MM.1S (cell line): ENCODE data around the gene TKFC.

Source experiments
- DNase-seq: peaks from one replicate; pipeline ENCODE4 v3.0.0-alpha.2; 2015
- H2AFZ ChIP-seq: fragments of 300-600 bp; sonication (generic); 2 replicates; pipeline ENCODE4 v1.6.0; 2016; ENCODE audit warnings: antibody characterized with exemption, low read length
- H3F3A ChIP-seq: fragments of 300-600 bp; sonication (generic); 2 replicates; pipeline ENCODE4 v1.6.1; 2016; ENCODE audit warnings: mild to moderate bottlenecking, antibody characterized with exemption, low read length, moderate library complexity, mixed read lengths; ENCODE audit not compliant: insufficient read depth
- H3K27ac ChIP-seq: fragments of 300-600 bp; sonication (generic); 2 replicates; pipeline ENCODE4 v1.5.1; 2016; ENCODE audit warnings: mild to moderate bottlenecking, low read length
- H3K27me3 ChIP-seq: fragments of 300-600 bp; sonication (generic); replicated peaks from 2 replicates; pipeline ENCODE4 v1.6.0; 2016; ENCODE audit warnings: low read length; ENCODE audit not compliant: insufficient read depth
- H3K36me3 ChIP-seq: fragments of 300-600 bp; sonication (generic); replicated peaks from 2 replicates; pipeline ENCODE4 v1.6.1; 2016; ENCODE audit warnings: mild to moderate bottlenecking, low read length, mixed read lengths; ENCODE audit not compliant: insufficient read depth
- H3K4me1 ChIP-seq: fragments of 300-600 bp; sonication (generic); 2 replicates; pipeline ENCODE4 v1.6.1; 2016; ENCODE audit warnings: low read length, mixed read lengths
- H3K4me2 ChIP-seq: fragments of 300-600 bp; sonication (generic); 2 replicates; pipeline ENCODE4 v1.6.0; 2016; ENCODE audit warnings: low read depth, low read length
- H3K4me3 ChIP-seq: fragments of 300-600 bp; sonication (generic); 2 replicates; pipeline ENCODE4 v1.5.1; 2016; ENCODE audit warnings: low read length, mixed read lengths
- H3K79me2 ChIP-seq: fragments of 300-600 bp; sonication (generic); 2 replicates; pipeline ENCODE4 v1.6.1; 2016; ENCODE audit warnings: mixed run types, low read length, mixed read lengths
- H3K9ac ChIP-seq: fragments of 300-600 bp; sonication (generic); 2 replicates; pipeline ENCODE4 v1.6.1; 2016; ENCODE audit warnings: low read length, mixed read lengths
- H3K9me2 ChIP-seq: fragments of 300-600 bp; sonication (generic); replicated peaks from 2 replicates; pipeline ENCODE4 v1.6.1; 2016; ENCODE audit warnings: mild to moderate bottlenecking, low read length, mixed read lengths; ENCODE audit not compliant: insufficient read depth
- H3K9me3 ChIP-seq: fragments of 300-600 bp; sonication (generic); replicated peaks from 2 replicates; pipeline ENCODE4 v1.6.1; 2016; ENCODE audit warnings: mild to moderate bottlenecking, low read length, mixed read lengths; ENCODE audit not compliant: insufficient read depth
- H4K20me1 ChIP-seq: fragments of 300-600 bp; sonication (generic); 2 replicates; pipeline ENCODE4 v1.6.1; 2016; ENCODE audit warnings: mild to moderate bottlenecking, low read length, moderate library complexity, mixed read lengths; ENCODE audit not compliant: insufficient read depth
- EZH2 ChIP-seq: fragments of 300-600 bp; sonication (generic); optimal IDR thresholded peaks from 2 replicates; pipeline ENCODE3; 2017; ENCODE audit warnings: low read depth, mild to moderate bottlenecking, antibody characterized with exemption, low read length, mixed read lengths
- EZH2phosphoT487 ChIP-seq: fragments of 300-600 bp; sonication (generic); IDR thresholded peaks from 2 replicates; pipeline ENCODE4 v1.6.1; 2018; ENCODE audit warnings: antibody characterized with exemption, low read length
- TF ChIP-seq, protein P1 (sequence below): fragments of 300-600 bp; sonication (generic); IDR thresholded peaks from 2 replicates; pipeline ENCODE4 v1.5.1; 2016; ENCODE audit warnings: antibody characterized with exemption, low read length, mixed read lengths

The TKFC gene

DNA sequence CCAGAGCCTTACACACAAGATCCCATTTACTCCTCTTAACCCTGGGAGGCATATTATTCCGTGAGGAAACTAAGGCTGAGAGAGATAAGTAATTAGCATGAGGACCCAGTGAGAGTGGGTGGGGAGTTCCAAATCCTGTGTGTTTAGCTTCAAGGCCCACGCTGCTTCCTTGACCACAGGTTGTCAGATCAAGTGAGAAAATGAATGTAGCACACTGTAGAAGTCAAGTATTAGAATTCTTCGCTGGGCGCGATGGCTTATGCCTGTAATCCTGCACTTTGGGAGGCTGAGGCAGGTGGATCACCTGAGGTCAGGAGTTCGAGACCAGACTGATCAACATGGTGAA, 24.8 kb downstream of the TKFC start:
- Histone ChIP-seq H4K20me1 (no peaks in the 10 kb centered on the region), H3K79me2 (peaks cover 16% of the 10 kb centered on the region), H3K9me3 (no peaks in the 10 kb centered on the region), H2AFZ (no peak overlapping the region), H3K4me1 (peaks cover 10% of the 10 kb centered on the region; the same call in 1 of the 2 replicates), H3K9ac (no peak overlapping the region), H3F3A (peaks cover 10% of the 10 kb centered on the region; the same call in 1 of the 2 replicates), H3K36me3 (no peaks in the 10 kb centered on the region), H3K9me2 (no peaks in the 10 kb centered on the region), H3K4me3 (no peak overlapping the region), H3K4me2 (no peak overlapping the region), H3K27ac (no peak overlapping the region), H3K27me3 (no peaks in the 10 kb centered on the region)
- DNase-seq: no peak
- TF ChIP-seq, protein P1, sequence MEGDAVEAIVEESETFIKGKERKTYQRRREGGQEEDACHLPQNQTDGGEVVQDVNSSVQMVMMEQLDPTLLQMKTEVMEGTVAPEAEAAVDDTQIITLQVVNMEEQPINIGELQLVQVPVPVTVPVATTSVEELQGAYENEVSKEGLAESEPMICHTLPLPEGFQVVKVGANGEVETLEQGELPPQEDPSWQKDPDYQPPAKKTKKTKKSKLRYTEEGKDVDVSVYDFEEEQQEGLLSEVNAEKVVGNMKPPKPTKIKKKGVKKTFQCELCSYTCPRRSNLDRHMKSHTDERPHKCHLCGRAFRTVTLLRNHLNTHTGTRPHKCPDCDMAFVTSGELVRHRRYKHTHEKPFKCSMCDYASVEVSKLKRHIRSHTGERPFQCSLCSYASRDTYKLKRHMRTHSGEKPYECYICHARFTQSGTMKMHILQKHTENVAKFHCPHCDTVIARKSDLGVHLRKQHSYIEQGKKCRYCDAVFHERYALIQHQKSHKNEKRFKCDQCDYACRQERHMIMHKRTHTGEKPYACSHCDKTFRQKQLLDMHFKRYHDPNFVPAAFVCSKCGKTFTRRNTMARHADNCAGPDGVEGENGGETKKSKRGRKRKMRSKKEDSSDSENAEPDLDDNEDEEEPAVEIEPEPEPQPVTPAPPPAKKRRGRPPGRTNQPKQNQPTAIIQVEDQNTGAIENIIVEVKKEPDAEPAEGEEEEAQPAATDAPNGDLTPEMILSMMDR: no peak
- TF ChIP-seq EZH2phosphoT487: no peak
- TF ChIP-seq EZH2: no peak

DNA sequence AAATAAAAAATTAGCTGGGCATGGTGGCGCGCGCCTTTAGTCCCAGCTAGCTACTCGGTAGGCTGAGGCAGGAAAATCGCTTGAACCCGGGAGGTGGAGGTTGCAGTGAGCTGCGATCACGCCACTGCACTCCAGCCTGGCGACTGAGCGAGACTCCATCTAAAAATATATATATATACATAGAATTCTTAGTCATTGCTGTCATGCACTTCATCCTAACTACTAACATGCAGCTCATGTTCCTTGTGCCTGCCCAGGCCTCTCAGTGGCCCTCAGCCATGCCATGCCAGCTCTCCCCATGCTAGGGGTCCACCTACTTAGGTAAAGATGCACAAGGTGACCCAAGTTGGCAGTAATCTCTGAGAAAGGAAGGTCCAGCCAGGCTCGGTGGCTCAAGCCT, 25.5 kb downstream of the TKFC start:
- TF ChIP-seq EZH2: no peak
- TF ChIP-seq EZH2phosphoT487: no peak
- TF ChIP-seq, protein P1: no peak
- Histone ChIP-seq H3K9me3 (no peaks in the 10 kb centered on the region), H3K27me3 (no peaks in the 10 kb centered on the region), H3K4me2 (no peak overlapping the region), H3K9ac (no peak overlapping the region), H3K27ac (no peak overlapping the region), H2AFZ (no peak overlapping the region), H4K20me1 (no peaks in the 10 kb centered on the region), H3F3A (peaks cover 10% of the 10 kb centered on the region; the same call in 1 of the 2 replicates), H3K4me1 (peaks cover 14% of the 10 kb centered on the region; the same call in 1 of the 2 replicates), H3K79me2 (peaks cover 23% of the 10 kb centered on the region), H3K9me2 (no peaks in the 10 kb centered on the region), H3K4me3 (no peak overlapping the region), H3K36me3 (no peaks in the 10 kb centered on the region)
- DNase-seq: no peak

DNA sequence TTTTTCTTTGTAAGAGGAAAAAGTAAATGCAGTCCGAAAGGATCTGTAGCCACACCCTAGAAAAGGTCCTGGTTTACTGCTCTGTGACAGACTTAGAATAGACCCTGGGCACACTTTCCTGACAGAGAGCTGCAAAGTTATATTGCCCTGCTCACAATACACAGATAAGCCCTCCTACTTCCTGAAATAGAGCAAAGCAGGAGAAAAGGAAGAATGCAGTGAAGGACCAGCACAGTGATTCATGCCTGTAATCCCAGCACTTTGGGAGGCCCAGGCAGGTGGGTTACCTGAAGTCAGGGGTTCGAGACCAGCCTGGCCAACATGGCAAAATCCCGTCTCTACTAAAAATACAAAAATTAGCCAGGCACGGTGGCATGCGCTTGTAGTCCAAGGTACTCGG, 26.5 kb downstream of the TKFC start:
- no peak overlapping the region for H3K9ac ChIP-seq

More for the DNA sequence above, 26.5 kb downstream of the TKFC start:
- H3K9me2 ChIP-seq: no peaks in the 10 kb centered on the region
- no peak overlapping the region for H3K4me3 ChIP-seq
- peaks cover 33% of the 10 kb centered on the region for H3K79me2 ChIP-seq
- no peak overlapping the region for H2AFZ ChIP-seq
- no peaks in the 10 kb centered on the region for H3K9me3 ChIP-seq
- H3F3A ChIP-seq: peaks cover 10% of the 10 kb centered on the region; the same call in 1 of the 2 replicates
- H3K27ac ChIP-seq: no peak overlapping the region
- H3K4me2 ChIP-seq: no peak overlapping the region
- no peaks in the 10 kb centered on the region for H3K27me3 ChIP-seq
- peaks cover 6% of the 10 kb centered on the region for H3K36me3 ChIP-seq
- TF ChIP-seq EZH2: no peak
- TF ChIP-seq, protein P1: no peak
- no peak for TF ChIP-seq EZH2phosphoT487
- peaks cover 15% of the 10 kb centered on the region; the same call in 1 of the 2 replicates for H3K4me1 ChIP-seq
- H4K20me1 ChIP-seq: no peaks in the 10 kb centered on the region
- DNase-seq: no peak
